ENCODE results near the gene CADM4. TPM values are rescaled to one million over a fixed set of nuclear protein-coding genes. Genes with fewer than 3 reads are reported as not detected.

Gene CADM4
- total and polyA plus RNA-seq, 2 of the 8 experiments (the other 6 are each of a cell fraction or from before 2014, with no cell fraction given), result 13.5 to 25.0 TPM

DNA sequence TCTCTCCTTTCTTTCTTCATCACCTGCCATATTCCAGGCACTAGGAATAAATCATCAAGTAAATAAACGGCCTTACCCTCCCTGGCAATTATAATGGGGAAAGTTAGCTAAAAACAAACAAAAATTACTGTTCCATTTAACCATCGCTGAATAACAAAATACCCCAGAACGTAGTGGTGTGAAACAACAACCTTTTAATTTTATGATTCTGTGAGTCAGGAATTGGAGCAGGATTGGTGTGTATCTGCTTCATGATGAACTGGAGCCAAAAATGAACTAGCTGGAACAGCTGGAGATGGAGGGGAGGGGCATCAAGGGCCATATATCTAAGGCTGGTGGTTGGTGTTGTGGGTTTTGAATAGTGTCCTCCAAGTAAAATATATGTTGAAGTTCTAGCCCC, 3.7 kb upstream of the CADM4 start:
- Histone ChIP-seq H2BK12ac (ENCODE audit: low read depth, low read length) (no peak overlapping the region), H3K9ac (replicated peaks in 1 of 4; ENCODE audit: extremely low read depth in 1 of 4, low read depth in 3 of 4, low read length in 3 of 4) (no peak overlapping the region), H3K23ac (ENCODE audit: insufficient read length) (no peak overlapping the region), H3K18ac (ENCODE audit: extremely low read depth, low read length) (no peak overlapping the region), H2BK120ac (replicated peaks; ENCODE audit: low read depth, low read length) (no peak overlapping the region), H4K91ac (replicated peaks; ENCODE audit: insufficient read length, low read length) (no peak overlapping the region), H3K4me3 (ENCODE audit: extremely low read depth in 1 of 4, insufficient read depth in 2 of 4, low read depth in 3 of 4, low read length in 4 of 4) (no peak overlapping the region), H3K79me2 (ENCODE audit: control insufficient read depth in 1 of 2, insufficient read depth in 2 of 2, low read length in 2 of 2) (no peaks in the 10 kb centered on the region), H3K79me1 (ENCODE audit: low read depth, low read length) (peaks cover 2% of the 10 kb centered on the region; the same call in 1 of the 2 replicates), H3K14ac (ENCODE audit: insufficient read length) (no peak overlapping the region), H2BK5ac (ENCODE audit: low read depth, low read length) (no peak overlapping the region), H3K9me3 (ENCODE audit: insufficient read depth in 2 of 2, low read depth in 1 of 2, low read length in 1 of 2) (no peaks in the 10 kb centered on the region; a peak in 1 of 4 replicates), H2BK20ac (ENCODE audit: low read length) (no peak overlapping the region), H4K5ac (ENCODE audit: insufficient read length, low read depth, low read length) (no peak overlapping the region), H2BK15ac (ENCODE audit: low read length) (no peak overlapping the region), H3K4ac (replicated peaks; ENCODE audit: insufficient read length, low read depth, low read length) (no peak overlapping the region), H3K4me1 (replicated peaks in 1 of 4; ENCODE audit: control insufficient read depth in 3 of 4, insufficient read depth in 4 of 4, low read length in 3 of 4) (peaks cover 0 to 10% (median 4%) of the 10 kb centered on the region in 4 experiments; a peak in 3 of 7 replicates), H4K20me1 (replicated peaks in 1 of 2; ENCODE audit: control insufficient read depth in 1 of 2, insufficient read depth in 2 of 2, low read length in 2 of 2) (no peaks in the 10 kb centered on the region), H3K36me3 (ENCODE audit: control insufficient read depth in 2 of 4, insufficient read depth in 4 of 4, low read length in 3 of 4) (peaks cover 0 to 4% (median 2%) of the 10 kb centered on the region in 4 experiments; a peak in 2 of 8 replicates), H2AFZ (ENCODE audit: low read length) (no peak overlapping the region), H3K23me2 (ENCODE audit: low read depth, low read length) (peaks cover 11% of the 10 kb centered on the region), H3K27me3 (replicated peaks in 1 of 4; ENCODE audit: control insufficient read depth in 3 of 4, extremely low read depth in 1 of 4, insufficient read depth in 3 of 4, low read length in 3 of 4) (peaks cover 11 to 33% (median 25%) of the 10 kb centered on the region in 4 experiments), H3K56ac (replicated peaks; ENCODE audit: insufficient read length, low read depth, low read length) (no peak overlapping the region), H3K4me2 (ENCODE audit: insufficient read depth in 1 of 2, low read depth in 2 of 2, low read length in 2 of 2) (no peak overlapping the region), H2AK5ac (ENCODE audit: low read depth, low read length) (no peak overlapping the region), H4K8ac (ENCODE audit: extremely low read depth, insufficient read depth, low read length) (no peak overlapping the region), H3K27ac (ENCODE audit: low read depth, low read length) (no peak overlapping the region)
- 90% methylated on average over 3 of the region's 3 CpGs; no CpG with 5 or more reads in 1 of the 2 experiments for WGBS, 2 experiments (ENCODE audit: extremely low coverage in 1 of 2, insufficient coverage in 1 of 2, insufficient read length in 1 of 2, insufficient replicate concordance in 2 of 2, low coverage in 1 of 2, low lambda C conversion rate in 2 of 2, missing lambda C conversion rate in 1 of 2)
- CTCF ChIA-PET (ENCODE audit: partially characterized antibody), result interaction anchor here (0.8 to 1.4 kb wide), 3 partner anchors 17 to 49 kb away, joined by 3 to 5 read pairs (median 5); no protein-coding TSS in a partner anchor
- TF ChIP-seq BRCA1 (IDR thresholded peaks at IDR 0.05; ENCODE audit: low read depth, low read length), result no peak
- no peak for TF ChIP-seq TAF1 (IDR thresholded peaks at IDR 0.05; ENCODE audit: low read depth, low read length)
- TF ChIP-seq EP300 (IDR thresholded peaks at IDR 0.05; ENCODE audit: borderline replicate concordance in 1 of 2, low read depth in 2 of 2, low read length in 2 of 2), result no peak
- TF ChIP-seq TAF7 (optimal IDR thresholded peaks at IDR 0.05; ENCODE audit: borderline replicate concordance, low read depth, low read length), result no peak
- TF ChIP-seq POLR2A (IDR thresholded peaks at IDR 0.05; ENCODE audit: control extremely low read depth in 1 of 2, low read depth in 2 of 2, low read length in 2 of 2), result no peak
- POLR2A ChIA-PET (ENCODE audit: partially characterized antibody), result interaction anchor here (1.2 to 1.4 kb wide), 2 partner anchors 13 to 19 kb away, joined by 3 read pairs; no protein-coding TSS in a partner anchor
- DNase-seq (ENCODE audit: low read depth in 1 of 2, low spot score in 2 of 2) (no peak), FAIRE-seq (no peak)
